ENCODE measurements around the gene ITPR3.

ITPR3 gene

GRCh38 chr6:33585403-33586107, 35.6 kb upstream of the ITPR3 start:
- DNase-seq: peak; percentile 72 to 90
- H2AFZ ChIP-seq (ENCODE audit: insufficient read depth, low read length, poor library complexity): peak overlapping the region; percentile 11
- H3K9ac ChIP-seq (ENCODE audit: low read length): no peak overlapping the region
- H4K8ac ChIP-seq (ENCODE audit: low read depth, low read length): no peak overlapping the region
- no peak overlapping the region for H2BK5ac ChIP-seq (ENCODE audit: low read depth, low read length, poor library complexity)
- H3K79me2 ChIP-seq (ENCODE audit: control insufficient read depth, insufficient read depth, low read length, poor library complexity): no peaks in the 10 kb centered on the region
- whole genome bisulfite sequencing (ENCODE audit: extremely low coverage, insufficient coverage, insufficient read length): no CpG with 5 or more reads among the region's 14 CpGs
- H4K91ac ChIP-seq (ENCODE audit: low read depth, low read length): no peak overlapping the region
- H3K27ac ChIP-seq (ENCODE audit: low read depth, low read length): no peak overlapping the region
- H3K4me1 ChIP-seq (ENCODE audit: control insufficient read depth in 1 of 2, insufficient read depth in 2 of 2, low read length in 2 of 2): peaks cover 7 to 11% of the 10 kb centered on the region in 2 experiments
- no peaks in the 10 kb centered on the region for H3K9me3 ChIP-seq (ENCODE audit: insufficient read depth, low read depth, low read length)
- peak overlapping the region; percentile 47 for H3K4me2 ChIP-seq (ENCODE audit: low read length)
- H2BK120ac ChIP-seq (ENCODE audit: insufficient read depth, low read length, poor library complexity): no peak overlapping the region
- H3K27me3 ChIP-seq (ENCODE audit: insufficient read depth, low read length): no peaks in the 10 kb centered on the region
- no peak overlapping the region for H3K4ac ChIP-seq (ENCODE audit: low read depth, low read length)
- no peak overlapping the region for H3K14ac ChIP-seq (ENCODE audit: low read length)
- no peak overlapping the region for H2AK5ac ChIP-seq (ENCODE audit: low read length)
- no peaks in the 10 kb centered on the region for H3K36me3 ChIP-seq (ENCODE audit: control insufficient read depth in 1 of 2, insufficient read depth in 2 of 2, low read length in 2 of 2)
- no peak overlapping the region for H3K4me3 ChIP-seq (ENCODE audit: low read depth, low read length)
- no peak overlapping the region for H4K12ac ChIP-seq (ENCODE audit: low read depth, low read length)
- peaks cover 2% of the 10 kb centered on the region for H3K79me1 ChIP-seq (ENCODE audit: low read length)
- H3K18ac ChIP-seq (ENCODE audit: low read length): no peak overlapping the region
- H3K23ac ChIP-seq (ENCODE audit: low read length): no peak overlapping the region
- H2BK12ac ChIP-seq (ENCODE audit: low read length): no peak overlapping the region

DNA sequence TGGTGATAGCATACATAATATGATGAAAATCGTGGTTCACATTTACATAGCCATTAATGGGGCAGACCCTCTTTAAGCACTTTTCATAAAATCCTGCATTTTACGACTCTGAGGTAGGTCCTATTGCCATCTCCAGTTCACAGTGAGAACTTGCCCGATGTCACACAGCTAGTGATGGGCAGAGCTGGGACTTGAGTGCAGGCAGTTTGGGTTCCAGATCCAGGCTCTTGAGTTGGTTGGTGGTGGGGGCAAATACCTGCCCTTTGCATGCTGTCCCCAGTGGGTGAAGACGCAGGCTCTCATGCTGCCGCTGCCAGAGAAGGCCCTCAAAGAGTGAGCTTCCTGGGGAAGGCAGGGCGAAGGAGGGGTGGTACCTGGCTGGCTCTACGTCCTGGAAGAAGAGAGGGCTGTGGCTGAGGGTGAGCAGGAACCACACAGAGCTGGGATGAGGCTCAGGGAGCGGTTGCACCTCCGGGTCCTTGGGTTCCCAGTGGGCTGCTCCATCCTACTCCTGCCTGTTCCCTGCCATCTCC, 34.9 kb upstream of the ITPR3 start:
- Histone ChIP-seq H2BK120ac (ENCODE audit: insufficient read depth, low read length, poor library complexity) (no peak overlapping the region), H3K18ac (ENCODE audit: low read length) (no peak overlapping the region), H3K79me2 (ENCODE audit: control insufficient read depth, insufficient read depth, low read length, poor library complexity) (no peaks in the 10 kb centered on the region), H3K27me3 (ENCODE audit: insufficient read depth, low read length) (no peaks in the 10 kb centered on the region), H2AFZ (ENCODE audit: insufficient read depth, low read length, poor library complexity) (no peak overlapping the region), H3K79me1 (ENCODE audit: low read length) (peaks cover 3% of the 10 kb centered on the region), H4K8ac (ENCODE audit: low read depth, low read length) (no peak overlapping the region), H3K36me3 (ENCODE audit: control insufficient read depth in 1 of 2, insufficient read depth in 2 of 2, low read length in 2 of 2) (no peaks in the 10 kb centered on the region), H4K12ac (ENCODE audit: low read depth, low read length) (no peak overlapping the region), H3K9ac (ENCODE audit: low read length) (no peak overlapping the region), H3K4me3 (ENCODE audit: low read depth, low read length) (no peak overlapping the region), H3K23ac (ENCODE audit: low read length) (no peak overlapping the region), H3K4me1 (ENCODE audit: control insufficient read depth in 1 of 2, insufficient read depth in 2 of 2, low read length in 2 of 2) (peaks cover 14 to 17% of the 10 kb centered on the region in 2 experiments), H3K9me3 (ENCODE audit: insufficient read depth, low read depth, low read length) (no peaks in the 10 kb centered on the region), H3K4me2 (ENCODE audit: low read length) (no peak overlapping the region), H2BK5ac (ENCODE audit: low read depth, low read length, poor library complexity) (no peak overlapping the region), H4K91ac (ENCODE audit: low read depth, low read length) (no peak overlapping the region), H3K4ac (ENCODE audit: low read depth, low read length) (no peak overlapping the region), H3K14ac (ENCODE audit: low read length) (no peak overlapping the region), H3K27ac (ENCODE audit: low read depth, low read length) (no peak overlapping the region), H2BK12ac (ENCODE audit: low read length) (no peak overlapping the region), H2AK5ac (ENCODE audit: low read length) (no peak overlapping the region)
- no peak for DNase-seq
- no CpG with 5 or more reads among the region's 9 CpGs for WGBS (ENCODE audit: extremely low coverage, insufficient coverage, insufficient read length)

DNA sequence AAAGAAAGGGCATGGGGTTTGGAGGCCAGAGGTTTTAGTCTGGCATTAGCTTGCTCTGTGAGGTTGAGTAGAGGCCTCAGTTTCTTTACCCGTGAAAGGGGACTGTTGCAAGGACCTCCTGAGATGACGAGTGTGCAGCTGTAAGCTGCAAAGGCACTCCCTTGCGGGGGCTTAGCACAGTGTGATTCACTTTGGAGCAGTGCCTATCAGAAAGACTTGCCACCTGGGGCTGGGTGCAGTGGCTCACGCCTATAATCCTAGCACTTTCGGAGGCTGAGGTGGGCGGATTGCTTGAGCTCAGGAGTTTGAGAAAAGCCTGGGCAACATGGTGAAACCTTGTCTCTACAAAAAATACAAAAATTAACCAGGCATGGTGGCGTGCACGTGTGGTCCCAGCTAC, 33.6 kb upstream of the ITPR3 start:
- Histone ChIP-seq H4K91ac (ENCODE audit: low read depth, low read length) (no peak overlapping the region), H2AFZ (ENCODE audit: insufficient read depth, low read length, poor library complexity) (no peak overlapping the region), H3K79me1 (ENCODE audit: low read length) (peaks cover 3% of the 10 kb centered on the region), H4K12ac (ENCODE audit: low read depth, low read length) (no peak overlapping the region), H4K8ac (ENCODE audit: low read depth, low read length) (no peak overlapping the region), H3K4me1 (ENCODE audit: control insufficient read depth in 1 of 2, insufficient read depth in 2 of 2, low read length in 2 of 2) (peaks cover 18 to 19% of the 10 kb centered on the region in 2 experiments), H3K4me2 (ENCODE audit: low read length) (no peak overlapping the region), H2BK12ac (ENCODE audit: low read length) (no peak overlapping the region), H2AK5ac (ENCODE audit: low read length) (no peak overlapping the region), H3K18ac (ENCODE audit: low read length) (no peak overlapping the region), H3K27ac (ENCODE audit: low read depth, low read length) (no peak overlapping the region), H3K36me3 (ENCODE audit: control insufficient read depth in 1 of 2, insufficient read depth in 2 of 2, low read length in 2 of 2) (no peaks in the 10 kb centered on the region), H3K4me3 (ENCODE audit: low read depth, low read length) (no peak overlapping the region), H2BK5ac (ENCODE audit: low read depth, low read length, poor library complexity) (no peak overlapping the region), H3K23ac (ENCODE audit: low read length) (no peak overlapping the region), H3K79me2 (ENCODE audit: control insufficient read depth, insufficient read depth, low read length, poor library complexity) (no peaks in the 10 kb centered on the region), H3K9me3 (ENCODE audit: insufficient read depth, low read depth, low read length) (no peaks in the 10 kb centered on the region), H2BK120ac (ENCODE audit: insufficient read depth, low read length, poor library complexity) (no peak overlapping the region), H3K4ac (ENCODE audit: low read depth, low read length) (no peak overlapping the region), H3K9ac (ENCODE audit: low read length) (no peak overlapping the region), H3K14ac (ENCODE audit: low read length) (no peak overlapping the region), H3K27me3 (ENCODE audit: insufficient read depth, low read length) (no peaks in the 10 kb centered on the region)
- no CpG with 5 or more reads among the region's 8 CpGs for WGBS (ENCODE audit: extremely low coverage, insufficient coverage, insufficient read length)
- DNase-seq: no peak

- H3K79me2 ChIP-seq (ENCODE audit: control insufficient read depth, insufficient read depth, low read length, poor library complexity): no peaks in the 10 kb centered on the region
- H2AK5ac ChIP-seq (ENCODE audit: low read length): peak overlapping the region; percentile 36
- H3K4ac ChIP-seq (ENCODE audit: low read depth, low read length): no peak overlapping the region
- no peak for DNase-seq
- H2AFZ ChIP-seq (ENCODE audit: insufficient read depth, low read length, poor library complexity): no peak overlapping the region
- H3K14ac ChIP-seq (ENCODE audit: low read length): no peak overlapping the region
- no peak overlapping the region for H2BK120ac ChIP-seq (ENCODE audit: insufficient read depth, low read length, poor library complexity)
- peaks cover 3% of the 10 kb centered on the region for H3K79me1 ChIP-seq (ENCODE audit: low read length)
- H3K4me3 ChIP-seq (ENCODE audit: low read depth, low read length): no peak overlapping the region
- no peak overlapping the region for H3K4me2 ChIP-seq (ENCODE audit: low read length)
- H3K18ac ChIP-seq (ENCODE audit: low read length): no peak overlapping the region
- no peak overlapping the region for H2BK12ac ChIP-seq (ENCODE audit: low read length)
- H4K91ac ChIP-seq (ENCODE audit: low read depth, low read length): no peak overlapping the region
- peaks cover 19 to 22% of the 10 kb centered on the region in 2 experiments for H3K4me1 ChIP-seq (ENCODE audit: control insufficient read depth in 1 of 2, insufficient read depth in 2 of 2, low read length in 2 of 2)
- H3K27me3 ChIP-seq (ENCODE audit: insufficient read depth, low read length): no peaks in the 10 kb centered on the region
- H3K9me3 ChIP-seq (ENCODE audit: insufficient read depth, low read depth, low read length): no peaks in the 10 kb centered on the region
- no CpG with 5 or more reads among the region's 4 CpGs for WGBS (ENCODE audit: extremely low coverage, insufficient coverage, insufficient read length)
- H4K12ac ChIP-seq (ENCODE audit: low read depth, low read length): no peak overlapping the region
- no peaks in the 10 kb centered on the region for H3K36me3 ChIP-seq (ENCODE audit: control insufficient read depth in 1 of 2, insufficient read depth in 2 of 2, low read length in 2 of 2)
- no peak overlapping the region for H3K9ac ChIP-seq (ENCODE audit: low read length)
- H3K23ac ChIP-seq (ENCODE audit: low read length): no peak overlapping the region
- no peak overlapping the region for H3K27ac ChIP-seq (ENCODE audit: low read depth, low read length)
- H2BK5ac ChIP-seq (ENCODE audit: low read depth, low read length, poor library complexity): no peak overlapping the region
- no peak overlapping the region for H4K8ac ChIP-seq (ENCODE audit: low read depth, low read length)
These were observed 32.2 kb upstream of the ITPR3 start for GRCh38 chr6:33588894-33589293.

Measured in trophoblast cell (in vitro differentiated cells and primary cell).